T1000 (cell line): ENCODE measurements around the gene MYL3.
"Not testable (repeated sequence)": the region's sequence is repeated elsewhere in the genome, so short reads cannot be mapped to it uniquely, and the experiment has no call there.

ENCODE experiments used
- DNase-seq: peaks from one replicate; lab custom pipeline; 2025; ENCODE audit warnings: mixed read lengths; lab: John Stamatoyannopoulos, UW

The MYL3 gene

DNA sequence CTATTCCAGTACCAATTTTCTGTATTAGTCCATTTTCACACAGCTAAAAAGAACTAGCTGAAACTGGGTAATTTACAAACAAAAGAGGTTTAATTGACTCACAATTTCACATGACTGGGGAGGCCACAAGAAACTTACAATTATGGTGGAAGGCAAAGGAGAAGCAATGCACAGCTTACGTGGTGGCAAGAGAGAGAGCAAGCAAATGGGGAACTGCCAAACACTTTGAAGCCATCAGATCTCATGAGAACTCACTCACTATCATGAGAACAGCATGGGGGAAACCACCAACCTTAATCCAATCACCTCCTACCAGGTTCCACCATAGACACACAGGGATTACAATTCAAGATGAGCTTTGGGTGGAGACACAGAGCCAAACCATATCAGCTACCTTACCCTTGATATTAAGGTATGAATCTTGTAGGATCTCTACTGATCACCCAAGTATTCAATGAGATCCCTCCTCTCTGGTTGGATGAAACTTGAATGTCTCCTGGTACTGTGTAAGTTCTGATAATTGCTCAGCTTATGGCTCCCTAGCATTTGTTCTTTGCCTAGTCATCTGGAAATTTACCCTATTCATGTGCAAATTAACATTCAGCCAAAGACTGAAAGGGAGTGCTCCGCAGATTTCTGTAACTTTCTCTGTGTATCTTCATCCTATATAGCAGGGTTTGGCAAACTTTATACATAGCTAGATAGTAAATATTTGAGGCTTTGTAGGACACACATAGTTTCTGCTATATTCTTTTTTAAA lies 38.9 kb downstream of the MYL3 start:
- no peak for DNase-seq

DNA sequence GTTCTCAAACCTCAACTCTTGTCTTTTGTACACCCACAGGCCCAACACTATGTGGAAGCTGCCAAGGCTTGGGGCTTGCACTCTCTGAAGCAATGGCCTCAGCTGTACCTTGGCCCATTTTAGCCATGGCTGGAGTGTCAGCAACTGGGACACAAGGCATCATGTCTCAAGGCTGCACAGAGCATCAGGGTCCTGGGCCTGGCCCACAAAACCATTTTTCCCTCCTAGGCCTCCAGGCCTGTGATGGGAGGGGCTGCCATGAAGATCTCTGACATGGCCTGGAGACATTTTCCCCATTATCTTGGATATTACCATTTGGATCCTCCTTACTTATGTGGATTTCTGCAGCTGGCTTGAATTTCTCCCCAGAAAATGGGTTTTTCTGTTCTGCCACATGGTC lies 39.9 kb downstream of the MYL3 start:
- not testable (repeated sequence) for DNase-seq

DNA sequence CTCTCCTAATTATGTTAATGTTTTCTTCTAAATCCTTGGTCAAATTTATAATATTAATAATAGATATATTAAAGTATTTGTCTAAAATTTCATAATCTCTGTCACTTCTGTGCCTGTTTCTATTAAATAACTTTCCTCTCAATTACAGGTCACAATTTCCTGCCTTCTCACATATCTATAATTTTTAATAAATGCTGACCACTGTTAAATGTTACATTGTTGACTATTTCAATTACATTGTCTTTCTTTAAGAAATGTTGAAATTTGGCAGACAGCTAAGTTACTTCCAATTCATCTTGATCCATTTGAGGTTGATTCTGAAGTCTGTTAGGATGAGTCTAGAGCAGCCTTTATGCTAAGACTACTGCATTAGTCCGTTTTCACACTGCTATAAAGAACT lies 41.7 kb downstream of the MYL3 start:
- no peak for DNase-seq

DNA sequence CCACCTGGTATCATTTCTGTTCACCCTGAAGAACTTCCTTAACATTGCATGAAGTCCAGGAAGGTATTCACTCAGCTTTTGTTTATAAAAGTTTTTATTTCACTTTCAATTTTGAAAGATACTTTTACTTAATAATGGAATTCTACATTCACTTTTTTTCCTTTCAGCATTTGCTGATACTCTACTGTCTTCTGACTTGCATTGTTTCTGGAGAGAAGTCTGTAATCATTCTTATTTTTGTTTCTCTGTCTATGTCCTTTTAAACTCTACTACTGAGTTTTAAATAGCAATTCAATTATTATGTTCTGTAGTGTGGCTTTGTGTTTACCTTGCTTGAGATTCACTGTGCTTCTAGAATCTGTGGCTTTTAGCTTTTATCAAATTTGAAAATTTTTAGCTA lies 42.4 kb downstream of the MYL3 start:
- no peak for DNase-seq

DNA sequence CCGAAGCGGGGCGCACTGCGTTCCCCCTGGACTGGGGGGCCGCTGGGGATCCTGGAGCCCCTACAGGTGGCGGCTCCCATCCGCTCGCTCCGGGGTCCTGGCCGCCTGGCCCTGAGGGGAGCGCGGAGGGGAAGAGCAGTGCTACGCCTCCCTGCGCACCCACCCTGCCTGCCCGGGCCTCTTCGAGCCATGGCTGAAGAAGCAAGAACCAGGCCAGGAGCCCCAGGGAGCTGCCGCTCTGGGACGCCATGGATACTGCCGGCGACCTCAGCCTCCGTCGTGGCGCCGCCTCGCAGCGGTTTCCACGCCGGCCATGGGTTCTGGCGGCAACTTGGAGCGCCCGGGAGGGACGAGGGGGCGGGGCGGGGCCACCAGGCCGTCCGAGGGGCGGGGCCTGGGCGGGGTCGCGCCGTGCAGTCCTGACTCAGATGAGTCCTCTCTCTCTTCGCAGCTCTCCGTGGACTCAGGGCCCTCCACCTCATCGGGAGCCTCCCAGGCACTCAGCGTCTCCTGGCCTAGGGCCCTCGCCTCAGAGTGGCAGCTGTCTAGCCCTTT lies 50.9 kb downstream of the MYL3 start:
- DNase-seq = no peak

DNA sequence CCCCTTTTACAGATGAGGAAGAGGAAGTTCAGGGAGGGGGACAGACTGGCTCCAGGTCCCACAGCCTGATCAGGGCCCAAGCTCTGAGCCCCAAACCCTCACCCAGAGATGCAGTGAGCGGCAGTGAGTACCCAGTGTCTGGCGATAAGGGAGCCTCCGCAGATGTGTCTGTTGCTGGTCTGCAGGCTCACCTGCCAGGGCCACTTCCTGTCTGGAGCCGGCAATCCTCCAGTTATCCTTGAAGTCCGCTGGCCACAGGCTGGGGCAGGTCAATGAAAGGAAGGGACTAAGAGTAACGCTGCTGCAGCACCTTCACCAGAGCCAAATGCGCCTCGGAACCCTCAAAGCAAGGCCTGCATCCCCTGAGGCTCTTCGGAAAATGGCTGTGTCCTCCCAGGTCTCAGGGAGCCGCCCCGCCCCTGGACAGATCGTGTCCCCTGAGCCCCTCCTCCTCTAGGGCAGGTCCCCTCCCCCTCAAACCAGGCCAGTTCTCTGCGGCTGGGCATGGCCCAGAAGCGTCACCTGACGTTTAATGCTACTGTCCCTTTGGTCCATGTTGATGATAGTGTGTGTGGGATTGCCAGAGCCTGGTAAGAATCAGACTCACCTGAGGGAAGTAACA lies 51.5 kb downstream of the MYL3 start:
- DNase-seq = no peak

DNA sequence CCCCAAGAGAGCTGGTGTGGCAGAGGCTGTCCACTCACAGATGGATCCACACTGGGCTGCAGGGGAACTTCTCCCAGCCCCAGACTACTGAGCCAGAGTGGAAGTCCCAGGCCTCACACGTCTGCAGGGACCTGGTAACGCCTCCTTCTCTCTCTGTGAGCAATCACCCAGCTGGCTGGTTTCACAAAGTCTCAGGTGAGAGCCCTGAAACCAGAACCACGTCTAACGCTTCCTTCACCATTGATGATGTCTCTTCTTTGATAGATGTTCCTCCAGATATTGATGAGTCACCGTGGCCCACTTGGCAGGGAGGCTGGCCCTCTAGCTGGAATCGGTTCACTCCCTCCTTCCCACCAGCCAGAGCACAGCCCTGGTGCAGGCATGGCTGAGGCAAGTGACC lies 54.5 kb downstream of the MYL3 start:
- not testable (repeated sequence) for DNase-seq
